ENCODE measurements around the gene ARHGAP10.

DNA sequence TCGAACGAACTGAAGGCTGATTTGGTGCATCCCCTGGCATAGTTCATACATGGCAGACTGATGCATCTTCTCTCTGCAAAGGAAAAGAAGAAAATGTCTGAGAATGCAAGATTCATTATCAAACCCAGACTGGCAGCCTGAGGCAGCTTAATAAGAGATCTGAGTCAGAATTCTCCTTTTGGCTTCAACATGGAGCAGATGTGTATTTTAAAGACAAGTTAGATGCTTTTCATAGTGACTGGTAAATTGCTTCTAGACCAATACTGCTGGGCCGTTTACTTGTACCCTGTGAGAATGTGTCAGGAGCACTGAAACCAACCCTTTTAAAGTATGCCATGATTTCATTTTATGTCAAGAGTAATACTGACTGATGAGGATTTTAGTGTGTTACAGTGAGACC is 388.3 kb downstream of the ARHGAP10 start:
- no peak for TF ChIP-seq CTCF (IDR thresholded peaks at IDR 0.05)
- TF ChIP-seq EP300 (IDR thresholded peaks at IDR 0.05) = no peak

Measured in gastroesophageal sphincter (tissue), 3 donors.